ENCODE measurements around the gene TAC4. TPM values are rescaled to one million over a fixed set of nuclear protein-coding genes. Genes with fewer than 3 reads are reported as not detected.

Gene TAC4, protein sequence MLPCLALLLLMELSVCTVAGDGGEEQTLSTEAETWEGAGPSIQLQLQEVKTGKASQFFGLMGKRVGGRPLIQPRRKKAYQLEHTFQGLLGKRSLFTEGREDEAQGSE
- not detected in 2 replicates for total RNA-seq (2014; rRNA removed; shearing (Covaris generic))

DNA sequence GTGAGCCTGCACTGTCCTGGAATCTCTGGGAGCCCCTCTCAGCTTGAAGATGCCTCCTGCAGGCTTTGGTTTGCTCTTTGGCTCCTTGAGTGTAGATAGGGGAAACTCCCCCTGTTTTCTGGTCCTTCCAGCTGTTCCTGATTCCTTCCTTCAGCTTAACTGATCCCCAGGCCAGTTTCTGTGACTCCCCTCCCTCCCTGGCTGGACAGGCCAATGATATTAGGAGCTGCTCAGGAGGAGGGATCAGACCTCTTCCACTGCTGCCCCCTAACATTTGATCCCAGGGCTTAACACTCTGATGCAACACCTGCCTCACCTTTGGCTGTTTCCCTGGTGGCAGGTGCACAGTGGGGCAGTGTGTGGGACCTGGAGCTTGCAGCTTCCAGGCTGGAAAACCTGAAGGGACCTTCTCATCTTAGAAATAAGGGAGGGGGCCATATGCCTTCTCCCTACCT is at the start of gene TAC4:
Gene TAC4 (minus strand): TSS at position 51 of the 455 bp plus-strand sequence. CDS start 52 bp downstream, outside the sequence.
- DNase-seq (ENCODE audit: low read depth), result no peak

- DNase-seq (ENCODE audit: low read depth), result no peak
These were observed 49.0 kb upstream of the TAC4 start for GRCh38 chr17:49896860-49897259.

- DNase-seq (ENCODE audit: low read depth), result no peak
These were observed 48.4 kb upstream of the TAC4 start for GRCh38 chr17:49896222-49896621.

- DNase-seq (ENCODE audit: low read depth), result no peak
These were observed 47.9 kb upstream of the TAC4 start for GRCh38 chr17:49895812-49896211.

- no peak for DNase-seq (ENCODE audit: low read depth)
These were observed 46.9 kb upstream of the TAC4 start for GRCh38 chr17:49894761-49895160.

- DNase-seq (ENCODE audit: low read depth), result no peak
These were observed 44.0 kb upstream of the TAC4 start for GRCh38 chr17:49891694-49892389.

DNA sequence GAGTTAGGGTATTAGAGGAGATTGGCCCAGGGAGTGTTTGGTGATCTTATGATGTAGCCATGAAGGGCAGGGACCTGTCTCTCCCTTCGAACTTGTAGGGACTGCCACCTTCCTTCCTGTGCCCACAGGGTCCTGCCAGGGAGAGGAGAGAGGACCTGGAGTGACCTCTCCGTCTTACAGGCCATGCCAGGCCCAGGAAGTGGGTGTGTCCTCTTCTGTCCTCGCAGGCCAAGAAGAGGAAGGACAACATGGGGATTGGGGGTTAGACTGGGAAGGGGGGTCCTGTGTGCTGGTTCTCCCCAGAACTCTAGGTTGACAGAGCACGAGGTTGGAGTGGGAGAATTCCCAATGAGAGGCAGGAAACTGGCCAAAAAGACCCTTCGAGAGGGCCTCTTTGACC is 43.4 kb upstream of the TAC4 start:
- no peak for DNase-seq (ENCODE audit: low read depth)

DNA sequence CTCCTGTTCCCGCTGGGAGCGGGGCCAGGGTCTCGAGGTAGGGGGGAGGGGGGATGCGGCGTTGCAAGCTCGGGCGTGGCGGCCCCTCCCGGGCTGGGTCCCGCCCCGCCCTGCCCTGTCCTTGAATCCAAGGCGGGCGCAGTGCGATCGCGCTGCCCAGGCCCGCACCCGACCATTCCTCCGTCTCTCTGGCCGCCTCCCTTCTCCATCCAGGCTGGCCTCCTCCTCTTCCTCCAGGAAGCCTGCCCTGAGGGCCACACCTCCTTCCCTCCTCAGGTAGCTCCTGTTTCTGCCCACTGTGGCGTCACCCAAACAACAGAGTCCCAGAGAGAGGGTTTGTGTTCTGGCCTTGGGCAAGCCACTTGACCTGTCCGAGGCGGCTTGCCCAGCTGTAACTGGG is 43.0 kb upstream of the TAC4 start:
- no peak for DNase-seq (ENCODE audit: low read depth)

DNA sequence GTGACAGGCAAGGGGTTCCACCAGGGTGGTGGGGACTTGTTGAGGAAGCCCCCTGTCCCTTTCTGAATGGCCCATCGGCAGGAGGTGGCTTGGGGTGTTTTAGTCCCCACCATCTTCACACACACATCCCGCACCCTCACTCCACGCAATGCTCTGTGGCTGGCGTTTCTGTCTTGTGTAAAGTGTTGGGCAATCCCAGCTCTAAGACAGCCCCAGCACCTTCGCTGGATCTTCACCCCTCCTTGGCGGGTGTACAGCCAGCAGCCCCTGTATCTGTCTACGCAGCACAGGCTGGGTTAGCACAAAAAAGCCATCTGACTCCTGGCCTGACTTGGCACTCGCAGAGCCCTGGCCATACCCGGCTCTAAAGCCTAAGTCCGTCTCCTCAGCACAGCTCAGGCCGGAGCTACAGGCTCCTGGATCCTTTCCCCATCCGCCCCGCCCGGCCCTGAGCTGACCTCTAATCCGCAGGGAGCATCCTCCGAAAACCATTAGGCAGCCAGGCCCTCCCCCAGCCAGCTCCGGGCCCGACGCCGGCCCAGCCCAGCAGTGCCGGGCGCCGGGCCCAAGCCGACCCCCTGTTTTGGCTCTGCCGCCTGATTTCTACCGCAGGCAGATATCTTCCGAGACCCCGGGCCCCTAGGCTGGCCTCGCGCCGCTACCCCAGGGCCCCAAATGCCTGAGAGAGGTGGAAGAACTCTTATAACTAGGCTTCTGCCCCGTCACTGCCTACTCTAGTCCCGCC is 42.4 kb upstream of the TAC4 start:
- DNase-seq (ENCODE audit: low read depth), result no peak

GRCh38 chr17:49889500-49889899 is 41.6 kb upstream of the TAC4 start:
- DNase-seq (ENCODE audit: low read depth), result no peak

DNA sequence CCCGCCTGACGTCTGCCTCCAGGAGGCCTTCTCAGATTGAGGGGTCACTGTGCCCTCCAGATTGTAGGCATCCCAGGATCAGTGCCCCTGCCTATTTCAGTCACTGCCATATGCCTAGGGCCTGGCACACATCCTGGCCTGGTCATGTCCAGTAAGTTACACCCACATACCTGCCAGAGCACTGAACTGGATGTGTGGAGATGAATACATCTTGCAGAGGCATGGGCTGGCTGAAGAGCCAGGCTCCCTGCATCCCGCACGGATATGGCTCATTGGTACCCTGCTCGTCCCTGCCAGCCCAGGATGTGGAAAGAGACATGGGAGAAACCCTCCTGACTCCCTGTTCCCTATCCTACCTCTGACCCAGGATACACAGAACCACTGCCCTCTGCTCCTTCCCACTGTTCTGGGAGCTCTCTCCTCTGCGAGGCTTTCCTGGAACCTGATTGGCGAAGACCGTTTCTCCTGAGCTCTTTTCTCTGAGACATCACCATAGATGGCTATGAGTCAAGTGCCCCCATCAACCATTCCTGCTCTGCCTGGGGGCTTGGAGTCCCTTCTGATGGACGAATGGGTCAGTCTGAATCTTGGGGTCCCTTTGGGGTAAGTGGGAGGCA is 40.0 kb upstream of the TAC4 start:
- no peak for DNase-seq (ENCODE audit: low read depth)

GRCh38 chr17:49887086-49887743 is 39.3 kb upstream of the TAC4 start:
- DNase-seq (ENCODE audit: low read depth), result no peak

- no peak for DNase-seq (ENCODE audit: low read depth)
These were observed 38.2 kb upstream of the TAC4 start for GRCh38 chr17:49886036-49886435.

- no peak for DNase-seq (ENCODE audit: low read depth)
These were observed 34.6 kb upstream of the TAC4 start for GRCh38 chr17:49882434-49882833.

DNA sequence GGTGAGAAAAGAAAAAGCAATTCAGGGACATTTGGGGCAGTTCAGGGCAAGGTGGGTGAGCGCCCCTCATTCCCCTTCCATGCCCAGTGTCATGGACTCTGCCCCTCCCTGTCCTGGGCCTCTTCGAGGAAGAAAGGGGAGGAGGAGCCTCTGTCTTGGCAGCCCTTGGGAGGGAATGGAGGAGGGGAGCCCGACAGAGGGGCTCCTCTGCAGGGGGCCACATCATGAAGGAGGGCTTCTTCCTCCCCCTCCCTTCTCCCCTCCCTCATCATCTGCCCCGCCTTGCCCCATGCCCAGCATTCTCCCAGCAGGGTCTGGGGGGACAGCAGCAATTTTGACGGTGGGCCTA is 33.2 kb upstream of the TAC4 start:
- no peak for DNase-seq (ENCODE audit: low read depth)

DNA sequence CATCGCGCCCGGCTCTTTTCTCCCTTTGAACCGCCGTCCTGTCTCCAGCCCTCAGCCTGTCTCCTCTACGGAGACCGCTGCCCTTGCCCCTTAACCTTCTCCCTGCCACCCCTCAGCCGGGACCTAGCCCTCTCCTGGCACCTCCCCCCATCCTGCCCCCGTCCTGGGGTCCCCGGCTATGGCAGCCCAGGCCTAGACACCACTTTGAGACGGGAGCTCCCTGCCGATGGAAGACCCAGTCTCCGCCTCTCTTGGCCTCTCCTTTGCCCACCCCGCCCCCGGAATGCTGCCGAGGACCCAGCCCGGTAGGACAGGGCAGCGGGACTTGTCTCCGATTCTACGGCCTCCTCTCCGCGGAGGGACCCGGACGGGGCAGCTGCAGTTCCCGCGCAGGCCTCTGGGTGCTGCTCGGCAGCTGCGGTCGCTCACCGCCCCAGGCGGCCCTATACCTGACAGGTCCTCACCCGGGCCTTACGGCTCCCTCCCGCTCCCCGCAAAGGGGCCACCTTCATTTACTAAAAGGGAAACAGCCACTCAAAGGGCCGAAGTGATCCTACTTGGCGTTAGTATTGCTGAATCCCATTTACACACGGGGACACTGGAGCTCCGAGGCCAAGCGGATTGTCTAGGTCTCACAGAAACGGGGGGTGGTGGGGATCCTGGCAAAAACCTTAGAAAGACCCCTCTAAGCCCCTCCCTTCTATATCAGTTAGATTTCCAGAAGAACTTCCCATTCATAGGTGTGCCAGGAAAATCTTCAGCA is 32.6 kb upstream of the TAC4 start:
- peak; percentile 66 for DNase-seq (ENCODE audit: low read depth)

DNA sequence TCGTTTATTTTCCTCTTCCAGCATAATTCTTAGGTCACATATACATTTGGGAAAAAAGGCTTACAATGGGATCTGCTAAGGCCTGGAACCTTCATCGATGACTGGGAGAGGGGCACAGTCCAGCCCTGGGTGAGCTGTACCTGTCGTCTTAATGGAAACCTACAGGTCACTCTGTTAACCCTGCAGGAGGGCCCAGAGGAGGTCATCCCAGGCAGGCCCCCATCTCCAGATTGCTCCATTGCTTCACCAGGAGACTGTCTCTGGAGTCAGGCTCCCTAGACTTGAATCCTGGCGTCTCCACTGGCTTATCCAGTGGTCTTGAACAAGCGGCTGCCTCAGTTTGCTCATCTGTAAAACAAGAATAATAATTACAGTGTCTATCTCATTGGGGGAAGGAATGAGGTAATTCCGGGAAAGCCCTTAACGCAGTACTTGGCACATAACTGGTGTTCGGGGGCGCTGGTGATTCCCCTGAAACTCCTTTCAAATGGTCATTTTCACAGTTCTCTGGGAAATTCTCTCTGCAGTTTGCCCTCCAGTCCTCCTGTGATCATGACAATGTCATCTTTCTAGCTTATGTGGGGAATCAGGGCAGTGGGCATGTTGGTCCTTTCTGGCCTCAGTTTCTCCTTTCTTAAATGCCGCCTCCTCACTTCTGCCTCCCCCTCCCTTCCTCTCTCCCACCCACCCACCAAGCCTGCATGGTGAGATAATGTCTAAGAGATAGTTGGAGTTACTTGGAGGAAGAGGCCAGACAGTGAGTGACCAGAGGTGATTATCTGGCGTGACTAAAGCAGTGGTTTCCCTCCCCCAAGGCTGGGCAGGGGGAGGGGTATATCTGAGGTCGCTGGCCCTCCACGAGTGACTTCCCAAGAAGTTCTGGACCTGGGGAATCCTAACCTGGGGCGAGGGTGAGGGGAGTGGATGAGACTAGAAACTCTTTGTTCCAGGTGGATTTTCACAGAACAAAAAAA is 31.3 kb upstream of the TAC4 start:
- no peak for DNase-seq (ENCODE audit: low read depth)

DNA sequence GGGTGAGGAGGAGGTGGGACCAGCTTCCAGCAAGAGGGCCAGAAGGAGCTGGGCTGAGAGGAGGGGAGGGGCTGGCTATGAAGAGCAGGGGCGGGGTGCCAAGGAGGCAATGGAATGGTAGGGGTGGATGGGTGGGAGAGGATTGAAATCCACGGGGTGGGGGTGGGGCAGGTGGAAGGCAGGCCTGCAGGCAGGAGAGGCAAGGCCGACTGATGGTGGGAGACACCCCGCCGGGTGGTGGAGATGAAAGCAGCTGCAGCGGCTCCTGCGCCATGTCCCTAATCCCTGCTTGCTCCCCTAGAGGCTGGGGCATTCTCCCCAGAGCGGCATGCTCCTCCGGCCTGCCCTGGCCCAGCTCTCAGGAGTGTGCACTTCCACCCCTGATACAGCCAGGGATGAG is 27.8 kb upstream of the TAC4 start:
- no peak for DNase-seq (ENCODE audit: low read depth)

DNA sequence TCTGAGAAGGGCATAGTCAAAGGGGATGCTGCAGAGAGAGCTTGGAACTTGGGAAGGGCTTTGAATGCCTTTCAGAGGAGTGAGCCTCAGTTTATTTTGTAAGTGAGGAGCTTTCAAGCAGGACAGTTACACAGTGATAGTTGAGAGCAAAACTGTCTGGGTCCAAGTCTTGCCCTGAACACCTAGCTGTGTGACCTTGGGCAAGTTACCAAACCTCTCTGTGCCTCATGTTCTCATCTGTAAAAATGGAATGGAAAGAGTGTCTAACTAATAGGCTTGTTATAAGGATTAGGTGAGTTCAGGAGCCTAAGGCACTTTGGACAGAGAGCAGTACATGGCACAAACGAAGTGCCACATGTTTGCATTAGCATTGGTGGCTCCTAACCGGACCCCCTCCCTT is 27.0 kb upstream of the TAC4 start:
- DNase-seq (ENCODE audit: low read depth), result no peak

GRCh38 chr17:49873926-49874325 is 26.1 kb upstream of the TAC4 start:
- no peak for DNase-seq (ENCODE audit: low read depth)

All from Daoy (cell line).